IMR-90 (cell line): ENCODE results near the gene C20orf144. TPM values are rescaled to one million over a fixed set of nuclear protein-coding genes. Genes with fewer than 3 reads are reported as not detected.

ENCODE experiments used
- ATAC-seq: fragments of 200-7000 bp; cut with Tn5 transposase; 2 replicates; pipeline ENCODE4 v1.9.1; 2020; ENCODE audit warnings: low read depth, mild to moderate bottlenecking, moderate library complexity
- BruUV-seq: library from RNA; stranded (reverse); fragments of 400-500 nt; replicated peaks from 2 replicates; lab custom pipeline; 2021; lab: Mats Ljungman, UMichigan
- CTCF ChIA-PET: fragments of 300-600 bp; formaldehyde crosslinking; extraction: SDS; loops from one replicate; lab custom pipeline; 2021; ENCODE audit warnings: antibody characterized with exemption; lab: Yijun Ruan, JAX
- POLR2A ChIA-PET: fragments of 300-600 bp; sonication (Branson Sonifier 250); formaldehyde crosslinking; loops from one replicate; lab custom pipeline; 2022; ENCODE audit warnings: antibody characterized with exemption; ENCODE audit not compliant: unreplicated experiment; lab: Charles Lee
- DNase-seq: peaks from one replicate; pipeline ENCODE4 v3.0.0; 2013
- H2AFZ ChIP-seq: replicated peaks from 2 replicates; pipeline ENCODE3; 2013; ENCODE audit warnings: low read length, mild to moderate bottlenecking; ENCODE audit not compliant: poor library complexity
- H2AK5ac ChIP-seq: 2 replicates; pipeline ENCODE4 v1.6.1; 2013; ENCODE audit warnings: low read depth, low read length, inconsistent platforms
- H2AK9ac ChIP-seq: replicated peaks from 2 replicates; pipeline ENCODE3; 2013; ENCODE audit warnings: mild to moderate bottlenecking, low read depth, low read length, moderate library complexity; ENCODE audit not compliant: poor library complexity
- H2BK120ac ChIP-seq: 2 replicates; pipeline ENCODE4 v1.6.1; 2013; ENCODE audit warnings: low read depth, low read length, inconsistent platforms
- H2BK15ac ChIP-seq: 3 replicates; pipeline ENCODE4 v1.6.1; 2013; ENCODE audit warnings: low read depth, low read length, inconsistent platforms
- H2BK20ac ChIP-seq: 2 replicates; pipeline ENCODE4 v1.6.1; 2013; ENCODE audit warnings: low read depth, mild to moderate bottlenecking, inconsistent platforms, low read length, moderate library complexity
- H2BK5ac ChIP-seq: 2 replicates; pipeline ENCODE4 v1.6.1; 2013; ENCODE audit warnings: mild to moderate bottlenecking, low read depth, low read length, inconsistent platforms; ENCODE audit not compliant: poor library complexity, severe bottlenecking
- H3K14ac ChIP-seq: replicated peaks from 2 replicates; pipeline ENCODE4 v1.6.1; 2013; ENCODE audit warnings: low read depth, low read length, inconsistent platforms
- H3K18ac ChIP-seq: 2 replicates; pipeline ENCODE4 v1.6.1; 2013; ENCODE audit warnings: low read depth, low read length, control low read depth
- H3K23ac ChIP-seq: 2 replicates; pipeline ENCODE4 v1.6.1; 2013; ENCODE audit warnings: low read depth, low read length, inconsistent platforms
- H3K27ac ChIP-seq: 2 replicates; pipeline ENCODE4 v1.5.1; 2013; ENCODE audit warnings: mild to moderate bottlenecking, control low read depth, low read length; ENCODE audit not compliant: insufficient read depth
- H3K27me3 ChIP-seq: 2 replicates; pipeline ENCODE4 v1.6.1; 2013; ENCODE audit warnings: low read length; ENCODE audit not compliant: control insufficient read depth, insufficient read depth
- H3K36me3 ChIP-seq: 2 replicates; pipeline ENCODE4 v1.6.1; 2013; ENCODE audit warnings: low read length, mixed read lengths; ENCODE audit not compliant: control insufficient read depth, insufficient read depth
- H3K4ac ChIP-seq: 2 replicates; pipeline ENCODE4 v1.6.1; 2013; ENCODE audit warnings: low read depth, low read length, inconsistent platforms
- H3K4me1 ChIP-seq: 2 replicates; pipeline ENCODE4 v1.6.1; 2013; ENCODE audit warnings: low read length, mixed read lengths; ENCODE audit not compliant: control insufficient read depth, insufficient read depth
- H3K4me2 ChIP-seq: 2 replicates; pipeline ENCODE4 v1.6.1; 2013; ENCODE audit warnings: low read depth, mild to moderate bottlenecking, control low read depth, low read length, moderate library complexity
- H3K4me3 ChIP-seq: 2 replicates; pipeline ENCODE4 v1.5.1; 2013; ENCODE audit warnings: low read depth, mild to moderate bottlenecking, control low read depth, low read length, moderate library complexity; ENCODE audit not compliant: insufficient read depth
- H3K56ac ChIP-seq: 2 replicates; pipeline ENCODE4 v1.6.1; 2013; ENCODE audit warnings: low read length, inconsistent platforms; ENCODE audit not compliant: insufficient read depth; ENCODE audit errors: extremely low read depth
- H3K79me1 ChIP-seq, 2 experiments: 2 replicates each; pipeline ENCODE4 v1.6.1; 2013; ENCODE audit warnings: low read length in 2 of 2, inconsistent platforms in 1 of 2, low read depth in 1 of 2
- H3K9ac ChIP-seq: 2 replicates; pipeline ENCODE4 v1.6.1; 2013; ENCODE audit warnings: low read depth, low read length, control low read depth
- H3K9me1 ChIP-seq: 2 replicates; pipeline ENCODE4 v1.6.1; 2013; ENCODE audit warnings: low read length, inconsistent platforms; ENCODE audit not compliant: insufficient read depth
- H3K9me3 ChIP-seq: 2 replicates; pipeline ENCODE4 v1.6.1; 2013; ENCODE audit warnings: low read length; ENCODE audit not compliant: control insufficient read depth, insufficient read depth
- H4K20me1 ChIP-seq: 2 replicates; pipeline ENCODE4 v1.6.1; 2013; ENCODE audit warnings: low read length, inconsistent platforms; ENCODE audit not compliant: insufficient read depth
- H4K5ac ChIP-seq: 2 replicates; pipeline ENCODE4 v1.6.1; 2013; ENCODE audit warnings: mild to moderate bottlenecking, low read depth, low read length, control low read depth
- H4K8ac ChIP-seq, 2 experiments: 2 replicates each; pipeline ENCODE4 v1.6.1; 2013; ENCODE audit warnings: low read depth in 2 of 2, low read length in 2 of 2, control low read depth in 1 of 2, inconsistent platforms in 1 of 2
- H4K91ac ChIP-seq: 2 replicates; pipeline ENCODE4 v1.6.1; 2013; ENCODE audit warnings: low read depth, low read length, inconsistent platforms; ENCODE audit not compliant: insufficient read depth
- BHLHE40 ChIP-seq: fragments of 150-350 bp; IDR thresholded peaks from 2 replicates; pipeline ENCODE4 v1.6.1; 2016; ENCODE audit warnings: mild to moderate bottlenecking, low read depth, low read length
- CEBPB ChIP-seq: IDR thresholded peaks from 2 replicates; pipeline ENCODE4 v1.6.1; 2012; ENCODE audit warnings: low read depth, low read length, improper control_type of control experiment
- CHD1 ChIP-seq: IDR thresholded peaks from 2 replicates; pipeline ENCODE4 v1.6.1; 2012; ENCODE audit warnings: low read depth, low read length, improper control_type of control experiment
- FOS ChIP-seq: fragments of 150-350 bp; IDR thresholded peaks from 2 replicates; pipeline ENCODE4 v1.6.1; 2016; ENCODE audit warnings: low read depth, low read length
- MAFK ChIP-seq: IDR thresholded peaks from 2 replicates; pipeline ENCODE4 v1.6.1; 2012; ENCODE audit warnings: low read depth, low read length, improper control_type of control experiment
- MAZ ChIP-seq: IDR thresholded peaks from 2 replicates; pipeline ENCODE4 v1.6.1; 2012; ENCODE audit warnings: low read depth, mild to moderate bottlenecking, low read length, improper control_type of control experiment, moderate library complexity, borderline replicate concordance
- MXI1 ChIP-seq: IDR thresholded peaks from 2 replicates; pipeline ENCODE4 v1.6.1; 2012; ENCODE audit warnings: low read depth, mild to moderate bottlenecking, low read length, moderate library complexity, borderline replicate concordance
- NFE2L2 ChIP-seq: fragments of 150-350 bp; IDR thresholded peaks from 2 replicates; pipeline ENCODE4 v1.6.1; 2016; ENCODE audit warnings: low read depth, mild to moderate bottlenecking, low read length
- POLR2A ChIP-seq: IDR thresholded peaks from 2 replicates; pipeline ENCODE4 v1.6.1; 2012; ENCODE audit warnings: mild to moderate bottlenecking, low read depth, low read length
- RAD21 ChIP-seq: IDR thresholded peaks from 2 replicates; pipeline ENCODE4 v1.6.1; 2012; ENCODE audit warnings: low read length, improper control_type of control experiment
- RCOR1 ChIP-seq: IDR thresholded peaks from 2 replicates; pipeline ENCODE4 v1.6.1; 2012; ENCODE audit warnings: mild to moderate bottlenecking, low read length, improper control_type of control experiment; ENCODE audit not compliant: insufficient replicate concordance
- RFX5 ChIP-seq: IDR thresholded peaks from 2 replicates; pipeline ENCODE4 v1.8.0; 2012; ENCODE audit warnings: low read depth, mild to moderate bottlenecking, low read length, moderate library complexity
- SMC3 ChIP-seq: fragments of 150-350 bp; IDR thresholded peaks from 2 replicates; pipeline ENCODE4 v1.6.1; 2016; ENCODE audit warnings: low read depth, mild to moderate bottlenecking, antibody characterized with exemption, low read length, moderate library complexity
- USF2 ChIP-seq: fragments of 150-350 bp; IDR thresholded peaks from 2 replicates; pipeline ENCODE4 v1.6.1; 2017; ENCODE audit warnings: mild to moderate bottlenecking, antibody characterized with exemption, low read length, low read depth
- WGBS, 2 experiments: methylation state at CpG; one replicate each; pipeline versions ENCODE4 v1.1.5 to v1.1.7; 2013; ENCODE audit warnings: missing lambda C conversion rate in 2 of 2; ENCODE audit not compliant: insufficient read length in 1 of 2; ENCODE audit errors: extremely low coverage in 2 of 2; 5-methylcytosine and 5-hydroxymethylcytosine counted together
- dilution Hi-C: fragments of 300-500 bp; cut with HindIII; formaldehyde crosslinking; loops from one replicate; pipeline ENCODE4 v1.14.3; 2018; ENCODE audit warnings: low sequenced_read_pairs; ENCODE audit not compliant: unreplicated experiment
- in situ Hi-C: fragments of 300-500 bp; cut with MboI; formaldehyde crosslinking; loops from 3 replicates; pipeline ENCODE4 v1.14.3; 2019; ENCODE audit warnings: low sequenced_read_pairs, inconsistent platforms, mixed read lengths
- intact Hi-C: fragments of 100-400 bp; cut with micrococcal nuclease; formaldehyde crosslinking; loops from 2 replicates; pipeline ENCODE4 v1.10.0; 2022
- polyA plus RNA-seq, 3 experiments: library from polyadenylated mRNA; depleted of rRNA; stranded (reverse); fragments of >200 nt; gene quantifications; 2 replicates each; pipeline ENCODE4 v1.2.3, GENCODE V29; 2012; ENCODE audit warnings: low replicate concordance in 1 of 3
- total RNA-seq: library from RNA; depleted of rRNA; stranded (reverse); fragments of >200 nt; gene quantifications from 2 replicates; pipeline ENCODE4 v1.2.3, GENCODE V29; 2012
- TF ChIP-seq, protein P1 (sequence below): fragments of 150-350 bp; IDR thresholded peaks from 2 replicates; pipeline ENCODE4 v1.6.1; 2016; ENCODE audit warnings: low read depth, mild to moderate bottlenecking, low read length, moderate library complexity, borderline replicate concordance
- TF ChIP-seq, protein P2 (sequence below): conservative IDR thresholded peaks from 2 replicates; pipeline ENCODE4 v1.5.1; 2012; ENCODE audit warnings: mild to moderate bottlenecking, low read depth, low read length, improper control_type of control experiment

C20orf144 gene
- total and polyA plus RNA-seq, 2 of the 4 experiments (the other 2 are of a cell fraction), result under 0.01 to 0.19 TPM

DNA sequence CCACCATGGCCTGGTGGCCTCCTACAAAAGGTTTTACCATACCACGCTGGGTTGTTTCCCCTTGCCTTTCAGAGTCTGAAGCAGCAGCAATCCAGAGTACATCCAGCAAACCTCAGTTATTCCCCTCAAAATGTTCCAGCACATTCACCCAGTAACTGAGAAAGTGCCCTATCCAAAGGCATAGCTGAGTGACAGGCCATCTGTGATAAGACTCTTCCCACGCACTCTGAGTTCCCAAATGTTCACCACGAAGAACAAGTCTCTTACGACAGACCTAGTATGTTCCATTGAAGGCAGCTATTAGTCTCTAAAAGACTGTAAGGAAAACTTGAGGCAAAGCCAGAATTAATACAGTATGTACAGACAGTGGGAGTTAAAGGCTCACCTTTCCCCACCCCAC lies 31.6 kb upstream of the C20orf144 start:
- BruUV-seq, result no TSS peak
- in situ Hi-C loops, result no loop called here

More for the DNA sequence above, 31.6 kb upstream of the C20orf144 start:
- H3K56ac ChIP-seq, result no peak overlapping the region
- ATAC-seq, result no peak
- no peak overlapping the region for H3K27ac ChIP-seq
- no peaks in the 10 kb centered on the region for H3K27me3 ChIP-seq
- H2AFZ ChIP-seq, result no peak overlapping the region
- H3K4me3 ChIP-seq, result no peak overlapping the region
- no peak for DNase-seq
- no peak overlapping the region for H4K8ac ChIP-seq
- H3K18ac ChIP-seq, result no peak overlapping the region
- H3K9ac ChIP-seq, result no peak overlapping the region
- no peak overlapping the region for H3K4ac ChIP-seq
- H4K20me1 ChIP-seq, result no peaks in the 10 kb centered on the region
- no peaks in the 10 kb centered on the region; a peak in 1 of 4 replicates for H3K79me1 ChIP-seq
- H3K36me3 ChIP-seq, result peaks cover 48% of the 10 kb centered on the region
- dilution Hi-C loops, result no loop called here
- POLR2A ChIA-PET, result no interaction called here
- H3K9me3 ChIP-seq, result no peaks in the 10 kb centered on the region
- H3K23ac ChIP-seq, result no peak overlapping the region
- intact Hi-C loops, result no loop called here
- H2BK15ac ChIP-seq, result no peak overlapping the region
- H3K14ac ChIP-seq, result no peak overlapping the region
- CTCF ChIA-PET, result no interaction called here
- no peak overlapping the region for H4K5ac ChIP-seq
- H2AK5ac ChIP-seq, result no peak overlapping the region
- no peak overlapping the region for H3K4me2 ChIP-seq
- H2BK5ac ChIP-seq, result no peak overlapping the region
- no peaks in the 10 kb centered on the region for H3K4me1 ChIP-seq
- no peak overlapping the region for H2BK20ac ChIP-seq
- peaks cover 12% of the 10 kb centered on the region; the same call in 1 of the 2 replicates for H3K9me1 ChIP-seq
- H4K91ac ChIP-seq, result no peak overlapping the region
- 89% methylated on average over 1 of the region's 4 CpGs; no CpG with 5 or more reads in 1 of the 2 experiments for WGBS, 2 experiments
- TF ChIP-seq MAZ, result no peak
- TF ChIP-seq BHLHE40, result no peak
- no peak for TF ChIP-seq SMC3
- TF ChIP-seq, protein P1, sequence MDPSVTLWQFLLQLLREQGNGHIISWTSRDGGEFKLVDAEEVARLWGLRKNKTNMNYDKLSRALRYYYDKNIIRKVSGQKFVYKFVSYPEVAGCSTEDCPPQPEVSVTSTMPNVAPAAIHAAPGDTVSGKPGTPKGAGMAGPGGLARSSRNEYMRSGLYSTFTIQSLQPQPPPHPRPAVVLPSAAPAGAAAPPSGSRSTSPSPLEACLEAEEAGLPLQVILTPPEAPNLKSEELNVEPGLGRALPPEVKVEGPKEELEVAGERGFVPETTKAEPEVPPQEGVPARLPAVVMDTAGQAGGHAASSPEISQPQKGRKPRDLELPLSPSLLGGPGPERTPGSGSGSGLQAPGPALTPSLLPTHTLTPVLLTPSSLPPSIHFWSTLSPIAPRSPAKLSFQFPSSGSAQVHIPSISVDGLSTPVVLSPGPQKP, result no peak
- TF ChIP-seq, protein P2, sequence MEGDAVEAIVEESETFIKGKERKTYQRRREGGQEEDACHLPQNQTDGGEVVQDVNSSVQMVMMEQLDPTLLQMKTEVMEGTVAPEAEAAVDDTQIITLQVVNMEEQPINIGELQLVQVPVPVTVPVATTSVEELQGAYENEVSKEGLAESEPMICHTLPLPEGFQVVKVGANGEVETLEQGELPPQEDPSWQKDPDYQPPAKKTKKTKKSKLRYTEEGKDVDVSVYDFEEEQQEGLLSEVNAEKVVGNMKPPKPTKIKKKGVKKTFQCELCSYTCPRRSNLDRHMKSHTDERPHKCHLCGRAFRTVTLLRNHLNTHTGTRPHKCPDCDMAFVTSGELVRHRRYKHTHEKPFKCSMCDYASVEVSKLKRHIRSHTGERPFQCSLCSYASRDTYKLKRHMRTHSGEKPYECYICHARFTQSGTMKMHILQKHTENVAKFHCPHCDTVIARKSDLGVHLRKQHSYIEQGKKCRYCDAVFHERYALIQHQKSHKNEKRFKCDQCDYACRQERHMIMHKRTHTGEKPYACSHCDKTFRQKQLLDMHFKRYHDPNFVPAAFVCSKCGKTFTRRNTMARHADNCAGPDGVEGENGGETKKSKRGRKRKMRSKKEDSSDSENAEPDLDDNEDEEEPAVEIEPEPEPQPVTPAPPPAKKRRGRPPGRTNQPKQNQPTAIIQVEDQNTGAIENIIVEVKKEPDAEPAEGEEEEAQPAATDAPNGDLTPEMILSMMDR, result no peak
- no peak for TF ChIP-seq MAFK
- no peak for TF ChIP-seq USF2
- TF ChIP-seq CEBPB, result no peak
- no peak for TF ChIP-seq MXI1
- TF ChIP-seq RCOR1, result no peak
- no peak for TF ChIP-seq RAD21
- no peak for TF ChIP-seq NFE2L2
- TF ChIP-seq CHD1, result no peak
- TF ChIP-seq RFX5, result no peak
- no peak for TF ChIP-seq FOS
- TF ChIP-seq POLR2A, result no peak
- no peak overlapping the region for H2BK120ac ChIP-seq
- H2AK9ac ChIP-seq, result no peak overlapping the region
